ENCODE results near the gene PCSK1. TPM values are rescaled to one million over a fixed set of nuclear protein-coding genes. Genes with fewer than 3 reads are reported as not detected.

PCSK1 gene
- total and polyA plus RNA-seq, 5 experiments from 2014 or later = not detected

DNA sequence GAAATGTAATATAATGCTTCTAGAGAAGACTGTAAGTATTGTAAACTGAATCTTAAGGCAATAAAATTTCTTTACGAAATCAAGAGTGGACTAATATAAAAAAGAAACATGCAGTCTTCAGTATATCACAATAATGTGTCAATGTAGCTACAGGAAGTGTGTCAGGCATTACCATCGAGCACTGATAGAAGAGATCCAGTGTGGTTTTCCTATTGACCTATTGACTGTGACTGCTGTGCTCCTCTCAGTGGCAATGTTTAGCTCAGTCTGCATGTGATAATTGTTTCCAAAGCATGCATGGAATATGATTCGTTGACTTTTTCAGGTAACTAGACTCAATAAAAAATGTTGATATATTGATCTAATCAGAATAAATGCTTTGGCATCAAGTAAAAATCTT, 20.3 kb upstream of the PCSK1 start:
- Mint-ChIP-seq H3K27me3 (peaks cover 0 to 4% (median 0%) of the 10 kb centered on the region in 5 donors), H3K4me3 (no peak overlapping the region), H3K27ac (no peak overlapping the region), H3K36me3 (no peaks in the 10 kb centered on the region), H3K4me1 (peaks cover 0 to 4% (median 0%) of the 10 kb centered on the region in 4 donors), H3K9me3 (peaks cover 0 to 14% (median 0%) of the 10 kb centered on the region in 9 donors)
- DNase-seq (no peak), ATAC-seq (no peak)
- POLR2A ChIA-PET = no interaction called here

GRCh38 chr5:96447949-96448348, 14.9 kb upstream of the PCSK1 start:
- Mint-ChIP-seq H3K27me3 (peaks cover 11 to 31% (median 19%) of the 10 kb centered on the region in 5 donors), H3K36me3 (no peaks in the 10 kb centered on the region), H3K9me3 (no peaks in the 10 kb centered on the region), H3K4me1 (no peaks in the 10 kb centered on the region), H3K27ac (no peak overlapping the region), H3K4me3 (no peak overlapping the region)
- no peak for ATAC-seq
- DNase-seq = no peak
- POLR2A ChIA-PET = no interaction called here

DNA sequence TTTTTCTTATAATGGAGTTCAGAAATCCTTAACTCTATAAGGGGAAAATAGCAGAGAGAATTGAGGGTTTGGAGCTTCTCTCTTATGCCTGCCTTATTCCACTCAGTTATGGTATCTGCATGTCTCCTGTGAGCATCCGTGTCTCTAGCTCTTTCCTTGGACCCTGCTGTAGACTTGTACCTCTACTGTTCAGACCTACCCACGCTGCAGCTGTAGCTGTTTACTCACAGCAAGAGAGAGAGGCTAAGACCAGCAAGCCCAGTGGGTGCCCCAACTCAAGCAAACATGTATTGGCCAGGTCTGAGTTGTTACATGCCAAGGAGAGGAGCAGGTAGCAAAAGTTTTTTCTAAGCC, 7.1 kb upstream of the PCSK1 start:
- Mint-ChIP-seq H3K4me3 (no peak overlapping the region), H3K27me3 (peaks cover 23 to 76% (median 29%) of the 10 kb centered on the region in 5 donors), H3K36me3 (no peaks in the 10 kb centered on the region), H3K27ac (no peak overlapping the region), H3K9me3 (no peaks in the 10 kb centered on the region), H3K4me1 (peaks cover 0 to 10% (median under 1%) of the 10 kb centered on the region in 4 donors)
- DNase-seq (no peak), ATAC-seq (no peak)
- POLR2A ChIA-PET = no interaction called here

DNA sequence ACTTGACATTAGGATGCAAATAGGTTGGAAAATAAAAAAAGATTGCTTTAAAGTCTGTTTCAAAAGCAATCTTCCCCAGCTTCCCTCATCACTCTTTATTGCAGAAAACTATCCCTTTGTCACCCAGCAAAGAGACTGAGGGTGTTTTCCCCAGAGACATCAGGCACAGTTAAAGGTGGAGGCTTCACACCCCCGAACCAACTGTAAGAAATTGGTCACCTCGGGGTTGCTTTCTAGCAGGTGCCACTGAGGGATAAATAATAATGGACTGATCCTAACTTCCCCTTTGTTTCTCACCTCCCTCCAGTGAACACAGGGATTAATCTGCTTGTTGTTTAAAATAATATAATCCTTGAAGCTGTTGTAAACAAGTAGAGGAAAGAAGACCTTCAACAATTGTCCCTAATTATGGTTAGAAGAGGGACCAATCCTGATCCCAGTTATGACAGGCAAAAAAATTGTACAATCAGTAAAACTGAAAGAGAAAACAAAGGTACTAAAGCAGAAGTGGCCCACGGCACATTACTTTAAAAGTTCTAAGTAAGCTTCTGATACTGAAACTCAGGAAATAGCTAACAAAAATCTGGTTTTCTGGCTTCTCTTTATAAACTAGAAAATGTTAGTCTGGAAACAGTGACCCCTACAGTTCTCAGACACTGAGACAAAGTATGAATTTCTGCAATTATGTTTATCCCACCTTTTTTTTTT, 6.6 kb upstream of the PCSK1 start:
- Mint-ChIP-seq H3K9me3 (peaks cover 0 to under 1% (median 0%) of the 10 kb centered on the region in 9 donors), H3K27ac (no peak overlapping the region), H3K4me1 (peaks cover 0 to 10% (median 2%) of the 10 kb centered on the region in 4 donors), H3K4me3 (no peak overlapping the region), H3K36me3 (peaks cover 0 to 1% (median 0%) of the 10 kb centered on the region in 3 donors), H3K27me3 (peaks cover 26 to 76% (median 34%) of the 10 kb centered on the region in 5 donors)
- no peak for ATAC-seq
- POLR2A ChIA-PET = no interaction called here
- DNase-seq = no peak

DNA sequence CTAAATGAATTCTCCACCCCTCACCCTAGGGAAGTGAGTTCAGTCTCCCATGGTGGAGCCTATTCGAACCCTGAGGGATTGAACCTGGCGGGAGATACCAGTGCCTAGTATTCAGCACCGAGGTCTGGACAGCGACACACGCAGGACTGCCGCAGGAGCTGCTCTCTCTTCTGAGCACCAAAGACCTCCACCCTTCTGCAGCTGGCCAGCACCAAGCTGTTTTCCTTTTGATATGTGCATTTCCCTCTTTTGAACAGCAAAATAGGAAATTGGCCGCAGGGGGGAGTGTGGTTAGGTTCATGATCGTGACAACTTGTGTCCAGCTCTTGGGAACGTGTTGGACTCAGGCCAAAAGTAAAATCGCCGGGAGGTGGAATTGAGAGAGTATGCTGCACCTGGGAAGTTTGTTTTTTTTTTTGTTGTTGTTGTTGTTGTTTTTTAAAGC, 1.2 kb upstream of the PCSK1 start:
- Mint-ChIP-seq H3K4me1 (peaks cover 8 to 25% (median 10%) of the 10 kb centered on the region in 4 donors), H3K27ac (peak overlapping the region in 1 of 10 donors; percentile 81), H3K27me3 (peaks cover 38 to 93% (median 58%) of the 10 kb centered on the region in 5 donors), H3K4me3 (peak overlapping the region in 1 of 10 donors; percentile 36), H3K9me3 (peaks cover 0 to 17% (median 2%) of the 10 kb centered on the region in 9 donors), H3K36me3 (peaks cover 0 to 11% (median 2%) of the 10 kb centered on the region in 3 donors)
- DNase-seq = peak in 8 of 10 donors; percentile 0 to 35 (median 17)
- peak; percentile 44 to 60 for ATAC-seq
- POLR2A ChIA-PET = no interaction called here

GRCh38 chr5:96432216-96433065, 607 bp downstream of the PCSK1 start:
- ATAC-seq (no peak), DNase-seq (no peak)
- Mint-ChIP-seq H3K36me3 (peaks cover 0 to 11% (median 2%) of the 10 kb centered on the region in 3 donors), H3K27me3 (peaks cover 34 to 89% (median 53%) of the 10 kb centered on the region in 5 donors), H3K4me1 (peaks cover 8 to 25% (median 10%) of the 10 kb centered on the region in 4 donors), H3K27ac (no peak overlapping the region), H3K4me3 (no peak overlapping the region), H3K9me3 (peaks cover 0 to 17% (median 2%) of the 10 kb centered on the region in 9 donors)
- POLR2A ChIA-PET = no interaction called here

- H3K27me3 Mint-ChIP-seq = peaks cover 38 to 89% (median 51%) of the 10 kb centered on the region in 5 donors
- peaks cover 0 to 11% (median 2%) of the 10 kb centered on the region in 3 donors for H3K36me3 Mint-ChIP-seq
- POLR2A ChIA-PET = no interaction called here
- DNase-seq (no peak), ATAC-seq (no peak)
- H3K27ac Mint-ChIP-seq = no peak overlapping the region
- H3K4me3 Mint-ChIP-seq = no peak overlapping the region
- H3K9me3 Mint-ChIP-seq = peaks cover 0 to 17% (median 2%) of the 10 kb centered on the region in 9 donors
- H3K4me1 Mint-ChIP-seq = peaks cover 8 to 25% (median 10%) of the 10 kb centered on the region in 4 donors
Observed at GRCh38 chr5:96431376-96432187, 1.5 kb downstream of the PCSK1 start.

DNA sequence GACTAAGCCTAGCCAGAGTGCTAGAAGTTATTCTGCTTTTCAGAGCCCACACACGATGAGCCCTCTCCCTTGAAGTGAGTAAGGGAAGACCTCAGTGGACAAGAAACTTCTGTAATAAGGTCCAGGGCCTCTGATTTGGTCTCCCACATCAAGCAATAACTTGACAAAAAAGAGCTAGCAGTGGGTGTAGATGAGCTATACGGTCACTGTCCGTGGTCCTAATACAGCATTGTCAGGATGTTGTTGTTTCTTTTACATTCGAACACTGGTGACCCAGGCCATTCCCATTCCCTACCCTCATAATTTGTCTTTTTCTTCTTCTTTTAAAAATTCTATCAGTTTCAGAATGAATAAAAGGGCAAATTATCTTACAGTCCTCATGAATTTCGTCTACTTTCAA, 5.2 kb downstream of the PCSK1 start:
- POLR2A ChIA-PET = no interaction called here
- Mint-ChIP-seq H3K27me3 (peaks cover 26 to 80% (median 29%) of the 10 kb centered on the region in 5 donors), H3K36me3 (peaks cover 0 to 6% (median 2%) of the 10 kb centered on the region in 3 donors), H3K4me1 (peaks cover 3 to 15% (median 4%) of the 10 kb centered on the region in 4 donors), H3K27ac (no peak overlapping the region), H3K4me3 (no peak overlapping the region), H3K9me3 (peaks cover 0 to 8% (median 0%) of the 10 kb centered on the region in 9 donors)
- ATAC-seq = no peak
- DNase-seq = no peak

- POLR2A ChIA-PET = no interaction called here
- no peak for DNase-seq
- Mint-ChIP-seq H3K27ac (no peak overlapping the region), H3K4me3 (no peak overlapping the region), H3K27me3 (peaks cover 20 to 80% (median 30%) of the 10 kb centered on the region in 5 donors), H3K4me1 (peaks cover 2 to 9% (median 4%) of the 10 kb centered on the region in 4 donors), H3K36me3 (peaks cover 0 to 6% (median 2%) of the 10 kb centered on the region in 3 donors), H3K9me3 (peaks cover 0 to 7% (median 0%) of the 10 kb centered on the region in 9 donors)
- ATAC-seq = no peak
Observed at GRCh38 chr5:96426831-96427230, 6.2 kb downstream of the PCSK1 start.

DNA sequence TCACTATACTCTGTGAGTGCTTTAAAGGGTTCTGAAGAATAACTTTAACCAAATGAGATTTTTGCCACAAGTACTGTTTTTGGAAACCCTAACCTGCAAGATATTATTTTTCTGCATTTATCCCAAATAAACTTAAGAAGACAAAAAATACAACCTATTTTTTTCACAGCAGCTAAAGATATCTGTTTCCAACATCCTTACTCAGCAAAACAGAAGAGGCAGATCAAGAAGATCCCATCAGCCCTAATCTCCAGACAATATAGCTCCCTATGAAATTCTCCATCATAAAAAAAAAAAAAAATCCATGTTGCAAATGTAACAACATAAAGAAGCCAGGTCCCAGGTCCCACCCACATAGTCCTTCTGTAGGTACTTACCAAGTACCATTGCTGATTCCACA, 7.6 kb downstream of the PCSK1 start:
- Mint-ChIP-seq H3K27me3 (peaks cover 10 to 81% (median 24%) of the 10 kb centered on the region in 5 donors), H3K4me3 (no peak overlapping the region), H3K36me3 (no peaks in the 10 kb centered on the region), H3K4me1 (no peaks in the 10 kb centered on the region), H3K27ac (no peak overlapping the region), H3K9me3 (no peaks in the 10 kb centered on the region)
- ATAC-seq (no peak), DNase-seq (no peak)
- POLR2A ChIA-PET = no interaction called here

DNA sequence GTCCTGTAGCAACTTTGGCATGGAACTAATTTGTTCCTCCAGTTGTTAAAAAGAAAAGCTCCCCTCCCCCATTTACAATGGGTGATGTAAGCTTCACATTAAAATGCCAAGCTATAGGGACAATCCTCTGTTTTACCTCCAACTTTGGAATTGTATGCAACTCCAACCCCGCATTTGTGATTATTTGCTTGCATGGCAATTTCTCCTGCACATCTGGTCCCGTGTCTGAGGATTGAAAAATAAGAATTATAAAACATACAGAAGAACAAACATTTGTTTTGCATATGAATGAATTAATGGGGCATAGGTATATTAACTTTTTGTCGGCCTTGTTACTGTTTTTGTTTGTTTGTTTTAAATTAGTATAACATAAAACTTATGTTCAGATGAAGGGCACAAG, 17.2 kb downstream of the PCSK1 start:
- ATAC-seq (no peak), DNase-seq (no peak)
- Mint-ChIP-seq H3K27ac (no peak overlapping the region), H3K4me1 (no peaks in the 10 kb centered on the region), H3K36me3 (no peaks in the 10 kb centered on the region), H3K27me3 (peaks cover 0 to 30% (median 2%) of the 10 kb centered on the region in 5 donors), H3K9me3 (no peaks in the 10 kb centered on the region), H3K4me3 (no peak overlapping the region)
- POLR2A ChIA-PET = no interaction called here

GRCh38 chr5:96412868-96413449, 20.1 kb downstream of the PCSK1 start:
- Mint-ChIP-seq H3K27ac (no peak overlapping the region), H3K4me1 (no peaks in the 10 kb centered on the region), H3K9me3 (no peaks in the 10 kb centered on the region), H3K4me3 (no peak overlapping the region), H3K27me3 (peaks cover 0 to 25% (median 2%) of the 10 kb centered on the region in 5 donors), H3K36me3 (no peaks in the 10 kb centered on the region)
- DNase-seq = no peak
- no peak for ATAC-seq
- POLR2A ChIA-PET = no interaction called here

Data from naive thymus-derived CD8-positive, alpha-beta T cell (primary cell).